Measurements from ENCODE around the gene RCN2.

The RCN2 gene

GRCh38 chr15:76976572-76977270 lies 45.2 kb downstream of the RCN2 start:
- peak; percentile 42 for DNase-seq

GRCh38 chr15:76978522-76979330 lies 47.2 kb downstream of the RCN2 start:
- DNase-seq: no peak

DNA sequence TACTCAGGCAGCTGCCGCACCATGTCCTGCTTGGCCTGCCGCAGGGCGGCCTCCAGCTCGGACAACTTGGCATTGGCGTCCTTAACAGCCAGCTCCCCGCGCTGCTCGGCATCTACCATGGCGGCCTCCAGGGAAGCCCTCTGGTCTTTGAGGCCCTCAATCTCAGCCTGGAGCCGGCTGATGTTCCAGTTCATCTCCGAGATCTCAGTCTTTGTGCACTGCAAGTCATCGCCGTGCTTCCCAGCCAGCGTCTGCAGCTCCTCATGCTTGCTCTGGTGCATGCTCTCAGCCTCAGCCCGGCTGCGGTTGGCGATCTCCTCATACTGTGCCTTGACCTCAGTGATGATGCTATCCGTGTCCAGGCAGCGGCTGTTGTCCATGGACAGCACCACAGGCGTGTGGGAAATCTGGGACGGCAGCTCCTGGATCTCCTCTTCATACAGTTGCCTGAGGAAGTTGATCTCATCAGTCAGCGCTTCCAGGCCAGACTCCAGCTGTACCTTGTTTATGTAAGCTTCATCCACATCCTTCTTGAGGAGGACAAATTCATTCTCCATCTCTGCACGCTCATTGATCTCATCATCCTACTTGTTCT lies 47.9 kb downstream of the RCN2 start:
- no peak for DNase-seq

DNA sequence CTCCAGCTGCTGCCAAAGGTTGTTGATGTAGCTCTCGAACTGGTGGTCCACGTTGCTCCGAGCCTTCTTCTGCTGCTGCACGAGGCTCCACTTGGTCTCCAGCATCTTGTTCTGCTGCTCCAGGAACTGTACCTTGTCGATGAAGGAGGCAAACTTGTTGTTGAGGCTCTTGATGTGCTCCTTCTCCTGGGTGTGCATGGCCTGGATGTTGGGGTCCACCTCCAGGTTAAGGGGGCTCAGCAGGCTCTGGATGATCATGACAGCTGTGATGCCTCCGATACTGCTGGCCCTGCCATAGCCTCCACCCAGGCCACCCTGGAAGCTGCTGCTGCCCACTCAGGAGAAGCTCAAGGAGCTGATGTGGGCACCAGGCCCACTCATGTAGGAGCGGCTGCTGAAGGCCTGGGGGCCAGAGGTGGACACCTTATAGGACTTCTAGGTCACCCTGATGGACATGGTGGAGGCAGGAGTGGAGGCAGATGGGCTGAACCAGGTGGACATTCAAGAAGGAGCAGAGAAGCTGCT lies 48.5 kb downstream of the RCN2 start:
- no peak for DNase-seq

GRCh38 chr15:76982356-76982755 lies 50.8 kb downstream of the RCN2 start:
- no peak for DNase-seq

DNA sequence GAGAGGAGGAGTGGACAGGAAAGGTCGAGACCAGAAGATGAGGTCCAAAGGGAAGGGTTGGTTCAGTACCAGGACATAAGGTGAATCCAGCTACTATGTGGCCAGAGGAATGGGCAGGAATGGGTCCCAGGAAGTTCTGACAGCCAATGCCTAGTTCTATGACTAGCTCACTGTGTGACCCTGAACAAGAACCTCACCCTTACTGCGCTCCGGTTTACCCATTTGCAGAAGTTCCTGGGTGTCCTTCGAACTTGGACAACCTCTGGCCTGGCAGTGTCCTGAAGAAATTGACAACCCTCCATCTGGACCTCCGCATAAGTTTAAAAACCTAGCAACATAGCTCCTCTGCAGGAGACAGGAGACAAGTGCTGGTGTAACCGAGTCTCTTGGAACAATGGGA lies 51.2 kb downstream of the RCN2 start:
- no peak for DNase-seq

DNA sequence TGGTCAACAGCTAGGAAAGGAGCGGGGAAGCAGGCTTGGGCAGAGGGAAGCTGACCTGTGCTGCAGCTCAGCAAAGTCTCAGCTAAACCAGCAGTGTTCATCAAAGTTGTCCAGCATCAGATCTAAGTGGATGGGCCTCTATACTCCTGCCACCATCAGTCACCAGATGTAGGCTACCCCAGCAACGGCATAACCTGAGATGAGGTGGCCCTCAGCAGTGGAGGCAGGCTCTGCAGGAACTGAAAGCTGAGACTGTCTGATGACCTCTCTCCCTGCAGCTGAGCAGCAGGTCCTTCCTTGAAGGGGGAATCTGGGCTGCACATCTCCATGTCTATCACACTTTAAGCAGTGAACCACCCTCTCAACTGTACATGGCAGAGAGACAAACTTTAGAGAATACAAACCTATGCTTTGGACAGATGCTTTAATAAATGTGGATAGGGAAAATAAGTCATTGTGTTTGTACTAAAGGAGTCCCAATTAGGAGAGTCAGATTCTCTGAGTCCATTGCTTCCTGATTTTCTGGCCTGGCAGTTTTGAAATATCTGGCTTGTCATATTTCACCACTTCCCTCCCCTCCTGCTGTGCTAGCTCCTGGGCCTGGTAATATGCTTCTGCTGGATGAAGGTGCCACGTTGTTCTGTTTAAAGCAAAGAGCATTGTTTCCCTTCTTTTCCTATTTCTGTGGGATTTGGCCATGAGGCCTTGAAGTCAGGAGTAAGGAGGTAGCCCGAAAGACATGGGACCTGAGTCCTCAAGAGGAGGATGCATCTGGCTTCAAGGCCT lies 52.2 kb downstream of the RCN2 start:
- DNase-seq: no peak

DNA sequence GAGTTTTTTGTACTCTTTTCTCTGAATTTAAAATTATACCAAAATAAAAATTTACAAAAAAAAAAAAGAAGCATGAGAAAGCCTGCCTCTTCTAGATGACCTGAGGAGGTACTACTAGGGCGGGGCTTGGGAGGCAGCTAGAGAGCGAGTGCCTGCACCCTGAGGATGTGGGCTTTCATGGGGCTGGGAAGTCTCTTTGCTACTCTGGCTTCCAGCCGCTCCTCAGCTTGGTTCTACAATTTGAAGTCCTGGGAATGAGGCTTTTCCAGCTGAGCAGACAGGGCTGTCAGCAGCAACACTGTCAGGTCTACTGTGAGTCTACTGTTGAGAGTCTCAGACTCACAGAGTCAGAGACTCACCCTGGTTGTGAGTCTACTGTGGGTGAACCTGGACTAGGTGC lies 55.2 kb downstream of the RCN2 start:
- no peak for DNase-seq

DNA sequence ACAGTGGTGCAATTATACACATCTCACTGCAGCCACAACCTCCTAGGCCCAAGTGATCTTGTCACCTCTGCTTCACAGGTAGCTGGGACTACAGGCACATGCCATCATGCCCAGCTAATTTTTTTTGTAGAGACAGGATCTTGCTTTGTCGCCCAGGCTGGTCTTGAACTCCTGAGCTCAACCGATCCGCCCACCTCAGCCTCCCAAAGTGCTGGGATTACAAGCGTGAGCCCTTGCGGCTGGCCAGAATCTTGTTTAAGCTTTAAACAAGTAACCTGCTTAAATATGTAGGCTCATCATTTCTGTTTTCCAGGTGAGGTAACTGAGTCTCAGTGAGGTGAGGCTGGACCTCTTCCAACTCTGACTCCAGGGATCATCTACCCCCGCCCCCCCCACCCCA lies 55.7 kb downstream of the RCN2 start:
- DNase-seq: no peak

- no peak for DNase-seq
Measured at GRCh38 chr15:76987896-76988860, 56.6 kb downstream of the RCN2 start.

- no peak for DNase-seq
Measured at GRCh38 chr15:76988867-76989780, 57.6 kb downstream of the RCN2 start.

- DNase-seq: no peak
Measured at GRCh38 chr15:76991048-76991447, 59.5 kb downstream of the RCN2 start.

GRCh38 chr15:76991741-76992645 lies 60.4 kb downstream of the RCN2 start:
- peak; percentile 47 for DNase-seq

DNA sequence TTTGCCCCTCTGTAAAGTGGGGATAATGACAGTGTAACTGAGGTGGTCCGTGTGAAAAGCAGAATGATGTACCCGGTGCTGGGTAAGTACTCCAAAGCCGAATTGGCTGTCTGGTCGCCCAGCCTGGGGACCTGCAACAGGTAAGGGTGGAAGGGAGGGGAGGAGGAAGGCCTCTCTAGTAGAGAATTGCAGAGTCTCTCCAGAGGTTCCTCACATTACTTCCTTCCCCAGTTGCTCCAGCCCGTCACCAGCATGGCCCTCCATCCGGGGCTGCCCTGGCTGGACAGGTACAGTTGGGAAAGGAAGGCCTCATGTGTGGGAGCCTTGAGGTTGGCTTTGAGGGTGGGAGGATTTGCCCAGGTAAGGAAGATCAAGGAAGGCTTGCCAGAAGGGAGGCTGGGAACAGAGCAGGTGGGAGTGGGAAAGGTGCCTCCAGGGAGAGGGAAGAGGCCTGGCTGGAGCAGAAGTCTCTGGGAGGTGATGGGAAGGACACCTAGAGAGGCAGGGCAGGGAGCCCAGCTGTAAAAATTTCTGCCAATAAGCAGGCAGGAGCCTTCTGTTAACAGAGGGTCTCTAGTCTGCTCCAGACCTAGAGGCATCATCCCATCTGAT lies 61.7 kb downstream of the RCN2 start:
- DNase-seq: no peak

GRCh38 chr15:76994001-76994400 lies 62.5 kb downstream of the RCN2 start:
- peak; percentile 67 for DNase-seq

GRCh38 chr15:76994496-76994895 lies 62.9 kb downstream of the RCN2 start:
- no peak for DNase-seq

DNA sequence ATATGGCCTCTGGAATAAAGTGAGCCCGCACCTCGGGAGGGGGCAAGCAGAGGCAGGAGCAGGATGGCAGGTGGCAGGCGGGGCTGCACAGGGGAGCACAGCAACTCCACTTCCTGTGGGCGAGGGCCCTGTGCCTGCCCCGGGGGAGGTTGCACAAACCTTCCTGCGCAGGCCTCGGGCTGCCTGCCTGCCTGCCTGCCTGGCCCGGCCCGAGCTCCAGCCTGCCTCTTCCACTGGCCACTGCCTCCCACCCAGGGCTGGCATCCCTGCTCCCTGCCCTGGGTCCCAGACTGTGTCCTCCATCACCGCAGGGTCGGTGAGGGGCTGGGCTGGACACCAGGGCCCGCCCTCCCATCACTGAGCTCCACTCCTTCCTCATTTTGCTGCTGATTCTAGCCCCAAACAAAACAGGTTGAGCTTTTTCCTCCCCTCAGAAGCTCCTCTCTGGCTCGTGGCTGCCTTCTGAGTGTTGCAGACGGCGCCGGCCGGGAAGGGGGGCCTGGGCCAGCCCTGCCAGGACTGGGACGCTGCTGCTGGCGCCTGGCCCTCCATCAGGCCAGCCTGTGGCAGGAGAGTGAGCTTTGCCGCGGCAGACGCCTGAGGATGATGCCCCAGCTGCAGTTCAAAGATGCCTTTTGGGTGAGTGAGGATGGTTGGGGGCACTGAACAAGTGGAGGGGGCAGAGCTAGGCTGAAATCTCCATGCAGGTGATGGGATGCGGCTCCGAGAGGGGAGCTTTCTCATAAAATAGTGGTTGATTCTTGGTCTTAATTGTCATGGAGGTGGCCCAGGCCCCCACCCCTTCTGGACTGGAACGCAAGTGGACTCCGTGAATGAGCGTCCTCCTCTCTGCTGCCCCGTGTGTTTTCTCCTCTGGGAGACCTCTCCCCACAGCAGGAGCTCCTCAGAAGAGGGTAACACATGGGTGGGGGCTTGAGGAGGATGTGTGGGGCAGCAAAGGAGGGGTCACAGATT lies 63.7 kb downstream of the RCN2 start, which contains the start of gene PSTPIP1:
TSS of gene PSTPIP1 (plus strand) at position 156 of the 975 bp plus-strand sequence. CDS start at position 604, 448 bp downstream.
- peak; percentile 65 for DNase-seq

Data from CD4-positive, alpha-beta T cell treated with Interleukin-15 for 1 hour (primary cell).